Keratinocyte (primary cell): ENCODE results near the gene IFIT3. TPM values are rescaled to one million over a fixed set of nuclear protein-coding genes. Genes with fewer than 3 reads are reported as not detected.
"Not testable (repeated sequence)": the region's sequence is repeated elsewhere in the genome, so short reads cannot be mapped to it uniquely, and the experiment has no call there.

Experiments
- DNase-seq: peaks from one replicate; pipeline ENCODE4 v3.0.0-alpha.2; 2011; ENCODE audit warnings: low read depth, missing footprints, low spot score
- FAIRE-seq: peaks from 2 replicates; lab custom pipeline; 2011; peaks lifted over from hg19 to GRCh38; lab: Jason Lieb, UNC
- H2AFZ ChIP-seq: 2 replicates; pipeline ENCODE4 v1.6.0; 2012; ENCODE audit warnings: low read length, control low read depth, inconsistent platforms; ENCODE audit not compliant: control insufficient read depth
- H3K27ac ChIP-seq: 2 replicates; pipeline ENCODE4 v1.5.1; 2011; ENCODE audit warnings: low read length; ENCODE audit not compliant: control insufficient read depth, insufficient read depth
- H3K27me3 ChIP-seq: 3 replicates; pipeline ENCODE4 v1.6.0; 2011; ENCODE audit warnings: low read length; ENCODE audit not compliant: control insufficient read depth, insufficient read depth; ENCODE audit errors: extremely low read depth
- H3K36me3 ChIP-seq, 2 experiments: 2 replicates in 1 of 2; 3 replicates in 1 of 2; pipeline ENCODE4 v1.5.1; 2011; ENCODE audit warnings: low read length in 2 of 2, mild to moderate bottlenecking in 1 of 2; ENCODE audit not compliant: control insufficient read depth in 2 of 2, insufficient read depth in 2 of 2; ENCODE audit errors: extremely low read depth in 1 of 2
- H3K4me1 ChIP-seq: 3 replicates; pipeline ENCODE4 v1.5.1; 2011; ENCODE audit warnings: low read length; ENCODE audit not compliant: control insufficient read depth, insufficient read depth; ENCODE audit errors: extremely low read depth
- H3K4me2 ChIP-seq: 3 replicates; pipeline ENCODE4 v1.6.0; 2011; ENCODE audit warnings: low read depth, low read length; ENCODE audit not compliant: control insufficient read depth, insufficient read depth; ENCODE audit errors: extremely low read depth
- H3K4me3 ChIP-seq, 3 experiments: fragments of 200-600 bp in 1 of 3; sonication (generic) in 1 of 3; 2 replicates in 2 of 3; 3 replicates in 1 of 3; pipeline ENCODE4 v1.5.1; 2011 to 2016; ENCODE audit warnings: low read length in 3 of 3, mild to moderate bottlenecking in 3 of 3, control low read depth in 2 of 3, inconsistent platforms in 1 of 3, low read depth in 1 of 3, mixed read lengths in 1 of 3, mixed run types in 1 of 3, moderate library complexity in 1 of 3; ENCODE audit not compliant: control insufficient read depth in 2 of 3, insufficient read depth in 2 of 3; ENCODE audit errors: extremely low read depth in 1 of 3
- H3K79me2 ChIP-seq: 2 replicates; pipeline ENCODE4 v1.6.0; 2012; ENCODE audit warnings: low read length; ENCODE audit not compliant: control insufficient read depth, insufficient read depth
- H3K9ac ChIP-seq: 3 replicates; pipeline ENCODE4 v1.6.0; 2011; ENCODE audit warnings: low read length; ENCODE audit not compliant: control insufficient read depth, insufficient read depth; ENCODE audit errors: extremely low read depth
- H3K9me1 ChIP-seq: 3 replicates; pipeline ENCODE4 v1.6.0; 2011; ENCODE audit warnings: low read length; ENCODE audit not compliant: control insufficient read depth, insufficient read depth; ENCODE audit errors: extremely low read depth
- H3K9me3 ChIP-seq: 2 replicates; pipeline ENCODE4 v1.5.1; 2012; ENCODE audit warnings: low read depth, low read length; ENCODE audit not compliant: control insufficient read depth
- H4K20me1 ChIP-seq: 3 replicates; pipeline ENCODE4 v1.6.0; 2011; ENCODE audit warnings: low read length; ENCODE audit not compliant: control insufficient read depth, insufficient read depth; ENCODE audit errors: extremely low read depth
- CTCF ChIP-seq, 3 experiments: IDR thresholded peaks in 1 of 3; conservative IDR thresholded peaks in 1 of 3; optimal IDR thresholded peaks in 1 of 3; 2 replicates in 2 of 3; 3 replicates in 1 of 3; pipeline versions ENCODE3 to v1.5.1; 2011; ENCODE audit warnings: low read length in 3 of 3, mild to moderate bottlenecking in 3 of 3, moderate library complexity in 2 of 3, control low read depth in 1 of 3, inconsistent platforms in 1 of 3; ENCODE audit not compliant: insufficient read depth in 2 of 3; ENCODE audit errors: extremely low read depth in 1 of 3
- EZH2 ChIP-seq: IDR thresholded peaks from one replicate; pipeline ENCODE4 v1.6.1; 2012; ENCODE audit warnings: inconsistent platforms, mild to moderate bottlenecking, low read length, moderate library complexity
- dilution Hi-C: fragments of 300-500 bp; cut with MboI; formaldehyde crosslinking; loops from one replicate; pipeline ENCODE4 v1.7.0; 2020; ENCODE audit warnings: low sequenced_read_pairs; ENCODE audit not compliant: extremely low pct_ligation_motif_present
- polyA plus RNA-seq, 5 experiments: library from polyadenylated mRNA; depleted of rRNA in 3 of 5; stranded (reverse) in 3 of 5; stranded (forward) in 1 of 5; unstranded in 1 of 5; fragments of >200 nt; gene quantifications; 1 replicate in 1 of 5; 2 replicates in 3 of 5; 3 replicates in 1 of 5; pipeline versions ENCODE4 v1.2.1 to v1.2.3, GENCODE V29; 2011 to 2012; ENCODE audit warnings: missing spikeins in 2 of 5, low read depth in 1 of 5, low replicate concordance in 1 of 5

Gene IFIT3
- polyA plus RNA-seq, 1 donor (not counting 4 experiments of a cell fraction or from before 2014, with no cell fraction given) = 42.6 TPM

- H3K9ac ChIP-seq, H3K9me1 ChIP-seq, H3K27me3 ChIP-seq, H3K79me2 ChIP-seq, DNase-seq, H3K36me3 ChIP-seq, H3K4me3 ChIP-seq, dilution Hi-C loops, FAIRE-seq, H3K9me3 ChIP-seq, H3K27ac ChIP-seq, H3K4me2 ChIP-seq, H4K20me1 ChIP-seq, H2AFZ ChIP-seq: not testable (repeated sequence)
- H3K4me1 ChIP-seq = peaks cover 29% of the 10 kb centered on the region
These were observed 42.5 kb upstream of the IFIT3 start for GRCh38 chr10:89285303-89285702.

- H3K4me2 ChIP-seq = no peak overlapping the region
- no peak overlapping the region for H3K9ac ChIP-seq
- H3K4me3 ChIP-seq = no peak overlapping the region
- dilution Hi-C loops = no loop called here
- H3K9me3 ChIP-seq = no peaks in the 10 kb centered on the region
- DNase-seq (no peak), FAIRE-seq (no peak)
- H3K4me1 ChIP-seq = no peaks in the 10 kb centered on the region
- H3K36me3 ChIP-seq = no peaks in the 10 kb centered on the region
- TF ChIP-seq CTCF (optimal IDR thresholded peaks at IDR 0.05 in 1 of 3, IDR thresholded peaks at IDR 0.05 in 1 of 3, conservative IDR thresholded peaks at IDR 0.05 in 1 of 3; ENCODE audit: extremely low read depth in 1 of 3, insufficient read depth in 2 of 3, low read length in 3 of 3) = no peak
- no peak for TF ChIP-seq EZH2
- H4K20me1 ChIP-seq = no peaks in the 10 kb centered on the region
- H3K9me1 ChIP-seq = no peaks in the 10 kb centered on the region
- no peak overlapping the region for H2AFZ ChIP-seq
- no peaks in the 10 kb centered on the region for H3K79me2 ChIP-seq
- H3K27ac ChIP-seq = no peak overlapping the region
- no peaks in the 10 kb centered on the region for H3K27me3 ChIP-seq
These were observed 33.0 kb upstream of the IFIT3 start for GRCh38 chr10:89294721-89295239.

GRCh38 chr10:89295597-89295996, 32.2 kb upstream of the IFIT3 start:
- no peak overlapping the region for H2AFZ ChIP-seq
- dilution Hi-C loops = no loop called here

More at GRCh38 chr10:89295597-89295996, 32.2 kb upstream of the IFIT3 start:
- Histone ChIP-seq H3K4me3 (no peak overlapping the region), H3K27ac (no peak overlapping the region), H3K9me1 (no peaks in the 10 kb centered on the region), H3K9ac (no peak overlapping the region), H3K4me1 (no peaks in the 10 kb centered on the region), H4K20me1 (no peaks in the 10 kb centered on the region), H3K4me2 (no peak overlapping the region), H3K79me2 (no peaks in the 10 kb centered on the region), H3K9me3 (no peaks in the 10 kb centered on the region), H3K36me3 (no peaks in the 10 kb centered on the region), H3K27me3 (no peaks in the 10 kb centered on the region)
- no peak for DNase-seq
- TF ChIP-seq CTCF (optimal IDR thresholded peaks at IDR 0.05 in 1 of 3, IDR thresholded peaks at IDR 0.05 in 1 of 3, conservative IDR thresholded peaks at IDR 0.05 in 1 of 3; ENCODE audit: extremely low read depth in 1 of 3, insufficient read depth in 2 of 3, low read length in 3 of 3) (no peak), EZH2 (no peak)
- peak; percentile 23 for FAIRE-seq
